GM23248 (cell line): ENCODE results near the gene RNF126. TPM values are rescaled to one million over a fixed set of nuclear protein-coding genes. Genes with fewer than 3 reads are reported as not detected.
"Not testable (repeated sequence)": the region's sequence is repeated elsewhere in the genome, so short reads cannot be mapped to it uniquely, and the experiment has no call there.

Experiments used
- DNase-seq: peaks from one replicate; pipeline ENCODE4 v3.0.0-alpha.2; 2015
- H2AFZ ChIP-seq: fragments of 200-600 bp; sonication (generic); 2 replicates; pipeline ENCODE4 v1.6.1; 2016; ENCODE audit warnings: antibody characterized with exemption
- H3F3A ChIP-seq: fragments of 200-600 bp; sonication (generic); 2 replicates; pipeline ENCODE4 v1.6.1; 2016; ENCODE audit warnings: mild to moderate bottlenecking, antibody characterized with exemption, mixed run types; ENCODE audit not compliant: insufficient read depth
- H3K27ac ChIP-seq: fragments of 200-600 bp; sonication (generic); 2 replicates; pipeline ENCODE4 v1.5.1; 2016; ENCODE audit warnings: mild to moderate bottlenecking
- H3K27me3 ChIP-seq: fragments of 200-600 bp; sonication (generic); replicated peaks from 2 replicates; pipeline ENCODE4 v1.6.1; 2016; ENCODE audit warnings: mild to moderate bottlenecking; ENCODE audit not compliant: insufficient read depth
- H3K36me3 ChIP-seq: fragments of 200-600 bp; sonication (generic); 2 replicates; pipeline ENCODE4 v1.6.1; 2016; ENCODE audit warnings: low read depth, mild to moderate bottlenecking
- H3K4me1 ChIP-seq: fragments of 200-600 bp; sonication (generic); 2 replicates; pipeline ENCODE4 v1.6.1; 2016; ENCODE audit warnings: mild to moderate bottlenecking; ENCODE audit not compliant: insufficient read depth
- H3K4me2 ChIP-seq: fragments of 200-600 bp; sonication (generic); one replicate; pipeline ENCODE4 v1.6.1; 2016; ENCODE audit warnings: mild to moderate bottlenecking; ENCODE audit not compliant: unreplicated experiment
- H3K4me3 ChIP-seq: fragments of 200-600 bp; sonication (generic); 2 replicates; pipeline ENCODE4 v1.5.1; 2016; ENCODE audit warnings: mild to moderate bottlenecking
- H3K79me2 ChIP-seq: fragments of 200-600 bp; sonication (generic); 2 replicates; pipeline ENCODE4 v1.6.1; 2016; ENCODE audit warnings: mild to moderate bottlenecking; ENCODE audit not compliant: insufficient read depth
- H3K9ac ChIP-seq: fragments of 200-600 bp; sonication (generic); 2 replicates; pipeline ENCODE4 v1.6.1; 2016; ENCODE audit warnings: mild to moderate bottlenecking
- H3K9me2 ChIP-seq: fragments of 200-600 bp; sonication (generic); 2 replicates; pipeline ENCODE4 v1.6.1; 2016; ENCODE audit warnings: mixed run types, mild to moderate bottlenecking, moderate library complexity; ENCODE audit not compliant: insufficient read depth
- H3K9me3 ChIP-seq: fragments of 200-600 bp; sonication (generic); one replicate; pipeline ENCODE4 v1.6.1; 2017; ENCODE audit warnings: low read depth
- H4K20me1 ChIP-seq: fragments of 200-600 bp; sonication (generic); 2 replicates; pipeline ENCODE4 v1.6.0; 2016; ENCODE audit not compliant: insufficient read depth
- EZH2 ChIP-seq: fragments of 200-600 bp; sonication (generic); IDR thresholded peaks from 2 replicates; pipeline ENCODE4 v1.6.1; 2018; ENCODE audit warnings: antibody characterized with exemption, mild to moderate bottlenecking; ENCODE audit not compliant: insufficient read depth, poor library complexity, severe bottlenecking
- EZH2phosphoT487 ChIP-seq: fragments of 200-600 bp; sonication (generic); IDR thresholded peaks from 2 replicates; pipeline ENCODE4 v1.6.1; 2018; ENCODE audit warnings: antibody characterized with exemption, moderate library complexity, mild to moderate bottlenecking, low read depth; ENCODE audit not compliant: insufficient read depth
- WGBS, 2 experiments: methylation state at CpG; one replicate each; pipeline ENCODE4 v1.1.6; 2015 to 2017; ENCODE audit warnings: low lambda C conversion rate in 2 of 2, low coverage in 1 of 2; ENCODE audit errors: missing lambda C conversion rate in 2 of 2; 5-methylcytosine and 5-hydroxymethylcytosine counted together
- in situ Hi-C: fragments of 300-500 bp; cut with MboI; formaldehyde crosslinking; loops from 2 replicates; pipeline ENCODE4 v1.15.0; 2020
- polyA plus RNA-seq: library from polyadenylated mRNA; unstranded; fragments of >200 nt; fragmentation: Nextera tagmentation; extraction: Ambion mirVana; gene quantifications from 2 replicates; pipeline ENCODE4 v1.2.1, GENCODE V29; 2016
- total RNA-seq: library from RNA; depleted of rRNA; stranded (reverse); fragments of >200 nt; shearing (Covaris generic); gene quantifications from 2 replicates; pipeline ENCODE4 v1.2.3, GENCODE V29; 2014

The RNF126 gene
- total and polyA plus RNA-seq, 2 experiments from 2014 or later = 52.7 to 72.4 TPM

- H3K27me3 ChIP-seq, H4K20me1 ChIP-seq, H3K9me3 ChIP-seq, H3K9ac ChIP-seq, H3K36me3 ChIP-seq, H3K79me2 ChIP-seq, H2AFZ ChIP-seq, H3K27ac ChIP-seq, H3K4me2 ChIP-seq, H3F3A ChIP-seq, DNase-seq, H3K4me1 ChIP-seq, in situ Hi-C loops, H3K9me2 ChIP-seq, H3K4me3 ChIP-seq: not testable (repeated sequence)
- 78 to 79% methylated on average over 20 to 29 of the region's 38 CpGs for WGBS, 2 experiments
These were observed 4.1 kb upstream of the RNF126 start for GRCh38 chr19:666985-667573.

- no peak overlapping the region for H3K27ac ChIP-seq
- DNase-seq = peak; percentile 79
- no peaks in the 10 kb centered on the region for H3K9me2 ChIP-seq
- in situ Hi-C loops = no loop called here
- no peak overlapping the region for H3K9ac ChIP-seq
- H4K20me1 ChIP-seq = no peaks in the 10 kb centered on the region
- H3K27me3 ChIP-seq = no peaks in the 10 kb centered on the region
- peak overlapping the region; percentile 55 for H3K4me3 ChIP-seq
- peaks cover 29% of the 10 kb centered on the region for H3K79me2 ChIP-seq
- peak overlapping the region; percentile 66 for H2AFZ ChIP-seq
- WGBS, 2 experiments = 1 to 3% methylated on average over 24 of the region's 24 CpGs
- no peaks in the 10 kb centered on the region for H3K36me3 ChIP-seq
- H3K4me1 ChIP-seq = peaks cover 13% of the 10 kb centered on the region
- H3K9me3 ChIP-seq = no peaks in the 10 kb centered on the region
- no peak for TF ChIP-seq EZH2
- peak overlapping the region; percentile 43 for H3K4me2 ChIP-seq
- peaks cover 6% of the 10 kb centered on the region; the same call in 1 of the 2 replicates for H3F3A ChIP-seq
These were observed 2.0 kb upstream of the RNF126 start for GRCh38 chr19:664913-665443.

- Histone ChIP-seq H3K4me2 (peak overlapping the region; percentile 63), H3K9ac (peak overlapping the region; percentile 76), H3K9me3 (no peaks in the 10 kb centered on the region), H4K20me1 (no peaks in the 10 kb centered on the region), H3K36me3 (no peaks in the 10 kb centered on the region), H3K4me3 (peak overlapping the region; percentile 66), H3K79me2 (peaks cover 40% of the 10 kb centered on the region), H3K27ac (peak overlapping the region; percentile 67), H2AFZ (peak overlapping the region; percentile 82), H3F3A (peaks cover 10% of the 10 kb centered on the region; the same call in 1 of the 2 replicates), H3K27me3 (no peaks in the 10 kb centered on the region), H3K9me2 (no peaks in the 10 kb centered on the region), H3K4me1 (peaks cover 20% of the 10 kb centered on the region)
- DNase-seq = no peak
- no peak for TF ChIP-seq EZH2
- TF ChIP-seq EZH2phosphoT487 = no peak
- in situ Hi-C loops = no loop called here
- WGBS, 2 experiments = 29 to 42% methylated on average over 12 to 18 of the region's 18 CpGs
These were observed 686 bp upstream of the RNF126 start for GRCh38 chr19:663682-664117.

- no peaks in the 10 kb centered on the region for H3K9me2 ChIP-seq
- H4K20me1 ChIP-seq = no peaks in the 10 kb centered on the region
- WGBS, 2 experiments = 1% methylated on average over 31 to 54 of the region's 81 CpGs
- no peaks in the 10 kb centered on the region for H3K9me3 ChIP-seq
- peaks cover 54% of the 10 kb centered on the region for H3K79me2 ChIP-seq
- peak overlapping the region; percentile 99 for H3K4me2 ChIP-seq
- no peaks in the 10 kb centered on the region for H3K36me3 ChIP-seq
- peak overlapping the region; percentile 43; the same call in 1 of the 2 replicates for H2AFZ ChIP-seq
- peak overlapping the region; percentile 90 for H3K4me3 ChIP-seq
- peak overlapping the region; percentile 96 for H3K9ac ChIP-seq
- TF ChIP-seq EZH2phosphoT487 (no peak), EZH2 (no peak)
- peaks cover 10% of the 10 kb centered on the region; the same call in 1 of the 2 replicates for H3F3A ChIP-seq
- peaks cover 25% of the 10 kb centered on the region for H3K4me1 ChIP-seq
- peak; percentile 76 for DNase-seq
- peak overlapping the region; percentile 91 for H3K27ac ChIP-seq
- H3K27me3 ChIP-seq = no peaks in the 10 kb centered on the region
- in situ Hi-C loops = no loop called here
These were observed 630 bp downstream of the RNF126 start for GRCh38 chr19:662207-662961.
